Measurements from ENCODE around the gene SMPX.

SMPX gene

GRCh38 chrX:21741869-21742701, 15.8 kb downstream of the SMPX start:
- peak; percentile 47 for FAIRE-seq

GRCh38 chrX:21741364-21741763, 16.6 kb downstream of the SMPX start:
- no peak for FAIRE-seq

- FAIRE-seq = no peak
Measured at GRCh38 chrX:21740329-21741274, 17.3 kb downstream of the SMPX start.

GRCh38 chrX:21738950-21739287, 19.0 kb downstream of the SMPX start:
- no peak for FAIRE-seq

GRCh38 chrX:21738210-21738949, 19.5 kb downstream of the SMPX start:
- FAIRE-seq = no peak

GRCh38 chrX:21735768-21736127, 22.2 kb downstream of the SMPX start:
- no peak for FAIRE-seq

- no peak for FAIRE-seq
Measured at GRCh38 chrX:21735038-21735767, 22.7 kb downstream of the SMPX start.

- FAIRE-seq = no peak
Measured at GRCh38 chrX:21734175-21734574, 23.7 kb downstream of the SMPX start.

- FAIRE-seq = no peak
Measured at GRCh38 chrX:21733705-21734104, 24.2 kb downstream of the SMPX start.

- FAIRE-seq = no peak
Measured at GRCh38 chrX:21730026-21730425, 27.9 kb downstream of the SMPX start.

- no peak for FAIRE-seq
Measured at GRCh38 chrX:21728276-21728968, 29.5 kb downstream of the SMPX start.

GRCh38 chrX:21725916-21726315, 32.0 kb downstream of the SMPX start:
- no peak for FAIRE-seq

GRCh38 chrX:21725496-21725895, 32.4 kb downstream of the SMPX start:
- peak; percentile 77 for FAIRE-seq

GRCh38 chrX:21723814-21724213, 34.1 kb downstream of the SMPX start:
- FAIRE-seq = no peak

- no peak for FAIRE-seq
Measured at GRCh38 chrX:21723084-21723483, 34.8 kb downstream of the SMPX start.

- FAIRE-seq = no peak
Measured at GRCh38 chrX:21721195-21721594, 36.7 kb downstream of the SMPX start.

GRCh38 chrX:21718575-21718974, 39.3 kb downstream of the SMPX start:
- no peak for FAIRE-seq

GRCh38 chrX:21717802-21718201, 40.1 kb downstream of the SMPX start:
- FAIRE-seq = no peak

GRCh38 chrX:21715825-21716224, 42.1 kb downstream of the SMPX start:
- no peak for FAIRE-seq

GRCh38 chrX:21715337-21715736, 42.6 kb downstream of the SMPX start:
- no peak for FAIRE-seq

GRCh38 chrX:21711848-21712197, 46.1 kb downstream of the SMPX start:
- no peak for FAIRE-seq
